Body of pancreas (tissue), 4 donors: ENCODE data around the gene CCDC85A. TPM values are rescaled to one million over a fixed set of nuclear protein-coding genes. Genes with fewer than 3 reads are reported as not detected.

ENCODE experiments used
- ATAC-seq: fragments of 150-250 bp; one replicate; pipeline ENCODE4 v1.9.1; 2016
- DNase-seq, 4 donors: peaks; one replicate each; pipeline ENCODE4 v3.0.0-alpha.2; 2019
- H3K27ac ChIP-seq, 4 donors: fragments of 200-600 bp; sonication (generic); 1 replicate in 3 of 4; 2 replicates in 1 of 4; pipeline versions ENCODE4 v1.5.1 to v1.6.1; 2016 to 2019; ENCODE audit warnings: mild to moderate bottlenecking in 1 of 4, mixed read lengths in 1 of 4, moderate library complexity in 1 of 4
- H3K27me3 ChIP-seq, 2 donors: fragments of 200-600 bp; sonication (generic); one replicate each; pipeline ENCODE4 v1.6.0; 2016; ENCODE audit warnings: mild to moderate bottlenecking in 1 of 2
- H3K36me3 ChIP-seq, 2 donors: fragments of 200-600 bp; sonication (generic); replicated peaks in 1 of 2; 2 replicates each; pipeline ENCODE4 v1.5.1; 2016; ENCODE audit warnings: low read depth in 2 of 2; ENCODE audit not compliant: insufficient read depth in 1 of 2
- H3K4me1 ChIP-seq: fragments of 200-600 bp; sonication (generic); one replicate; pipeline ENCODE4 v1.6.0; 2016
- H3K4me3 ChIP-seq, 2 donors: fragments of 200-600 bp; sonication (generic); 1 replicate in 1 of 2; 2 replicates in 1 of 2; pipeline ENCODE4 v1.5.1; 2016 to 2019
- H3K9me3 ChIP-seq, 3 donors: fragments of 200-600 bp; sonication (generic); 1 replicate in 2 of 3; 2 replicates in 1 of 3; pipeline ENCODE4 v1.5.1; 2016
- CTCF ChIP-seq, 7 experiments: fragments of 450-650 bp in 4 of 7; fragments of 200-600 bp in 3 of 7; sonication (generic) in 3 of 7; IDR thresholded peaks; one replicate each; pipeline ENCODE4 v1.5.1; 2016 to 2019; ENCODE audit warnings: antibody characterized with exemption in 7 of 7
- POLR2A ChIP-seq, 3 donors: fragments of 450-650 bp; IDR thresholded peaks; one replicate each; pipeline ENCODE4 v1.6.1; 2016; ENCODE audit warnings: antibody characterized with exemption in 3 of 3, mild to moderate bottlenecking in 2 of 3
- WGBS, 2 donors: methylation state at CpG; one replicate each; pipeline ENCODE4 v1.1.5; 2017; 5-methylcytosine and 5-hydroxymethylcytosine counted together
- intact Hi-C: fragments of 100-400 bp; cut with DNase I; formaldehyde crosslinking; loops from one replicate; pipeline ENCODE4 v1.15.1; 2023
- total RNA-seq, 2 donors: library from RNA; depleted of rRNA; stranded (reverse); fragments of >200 nt; gene quantifications; one replicate each; pipeline ENCODE4 v1.1.0, GENCODE V29; 2016

The CCDC85A gene
- total RNA-seq, 2 donors from 2014 or later, result 2.3 to 2.6 TPM

- intact Hi-C loops, result no loop called here
- H3K4me1 ChIP-seq, result no peaks in the 10 kb centered on the region
- ATAC-seq, result no peak
- H3K4me3 ChIP-seq, result no peak overlapping the region
- no peaks in the 10 kb centered on the region for H3K36me3 ChIP-seq
- 58 to 94% methylated on average over 1 of the region's 1 CpG for WGBS, 2 donors
- no peaks in the 10 kb centered on the region for H3K27me3 ChIP-seq
- H3K27ac ChIP-seq, result no peak overlapping the region
- no peak for DNase-seq
- H3K9me3 ChIP-seq, result no peaks in the 10 kb centered on the region
- TF ChIP-seq POLR2A (IDR thresholded peaks at IDR 0.05), result no peak
- TF ChIP-seq CTCF (IDR thresholded peaks at IDR 0.05), result no peak
Observed at GRCh38 chr2:56198936-56199335, 15.1 kb downstream of the CCDC85A start.

GRCh38 chr2:56199492-56199891 lies 15.7 kb downstream of the CCDC85A start:
- ATAC-seq, result no peak
- Histone ChIP-seq H3K27me3 (no peaks in the 10 kb centered on the region), H3K36me3 (no peaks in the 10 kb centered on the region)

GRCh38 chr2:56202381-56203121 lies 18.8 kb downstream of the CCDC85A start:
- intact Hi-C loops, result no loop called here
- Histone ChIP-seq H3K4me3 (no peak overlapping the region), H3K9me3 (no peaks in the 10 kb centered on the region), H3K27me3 (no peaks in the 10 kb centered on the region), H3K4me1 (peaks cover 6% of the 10 kb centered on the region), H3K36me3 (no peaks in the 10 kb centered on the region), H3K27ac (no peak overlapping the region)
- TF ChIP-seq POLR2A (IDR thresholded peaks at IDR 0.05), result no peak
- TF ChIP-seq CTCF (IDR thresholded peaks at IDR 0.05), result no peak
- no peak for DNase-seq
- WGBS, 2 donors, result 70 to 79% methylated on average over 3 of the region's 3 CpGs
- no peak for ATAC-seq

More at GRCh38 chr2:56199492-56199891, 15.7 kb downstream of the CCDC85A start:
- H3K4me3 ChIP-seq, result no peak overlapping the region
- no peaks in the 10 kb centered on the region for H3K9me3 ChIP-seq
- TF ChIP-seq CTCF (IDR thresholded peaks at IDR 0.05) (no peak), POLR2A (IDR thresholded peaks at IDR 0.05) (no peak)
- no peak for DNase-seq
- intact Hi-C loops, result no loop called here
- H3K27ac ChIP-seq, result no peak overlapping the region
- WGBS, 2 donors, result 59 to 63% methylated on average over 1 of the region's 1 CpG
- no peaks in the 10 kb centered on the region for H3K4me1 ChIP-seq

GRCh38 chr2:56204556-56204955 lies 20.8 kb downstream of the CCDC85A start:
- H3K27me3 ChIP-seq, result no peaks in the 10 kb centered on the region
- TF ChIP-seq CTCF (IDR thresholded peaks at IDR 0.05) (no peak), POLR2A (IDR thresholded peaks at IDR 0.05) (no peak)
- H3K4me3 ChIP-seq, result no peak overlapping the region
- no peak overlapping the region for H3K27ac ChIP-seq
- 68 to 80% methylated on average over 3 of the region's 3 CpGs for WGBS, 2 donors
- DNase-seq (no peak), ATAC-seq (no peak)
- intact Hi-C loops, result no loop called here
- no peaks in the 10 kb centered on the region for H3K36me3 ChIP-seq
- no peaks in the 10 kb centered on the region for H3K9me3 ChIP-seq
- peaks cover 6% of the 10 kb centered on the region for H3K4me1 ChIP-seq

GRCh38 chr2:56206250-56206649 lies 22.5 kb downstream of the CCDC85A start:
- no peaks in the 10 kb centered on the region for H3K9me3 ChIP-seq
- DNase-seq, result no peak
- intact Hi-C loops, result no loop called here
- no peaks in the 10 kb centered on the region for H3K36me3 ChIP-seq
- no peak for ATAC-seq
- WGBS, 2 donors, result 0 to 24% methylated on average over 1 of the region's 1 CpG
- H3K27ac ChIP-seq, result no peak overlapping the region
- H3K27me3 ChIP-seq, result no peaks in the 10 kb centered on the region
- no peak overlapping the region for H3K4me3 ChIP-seq
- TF ChIP-seq CTCF (IDR thresholded peaks at IDR 0.05) (no peak), POLR2A (IDR thresholded peaks at IDR 0.05) (no peak)
- peaks cover 6% of the 10 kb centered on the region for H3K4me1 ChIP-seq
